HepG2 (cell line): ENCODE data around the gene IL1R1. TPM values are rescaled to one million over a fixed set of nuclear protein-coding genes. Genes with fewer than 3 reads are reported as not detected.

Experiments used
- BHLHE40 ChIP-seq: IDR thresholded peaks from 2 replicates; pipeline ENCODE4 v1.6.1; 2011; ENCODE audit warnings: low read length, improper control_type of control experiment
- ETV5 ChIP-seq: IDR thresholded peaks from 2 replicates; pipeline ENCODE4 v1.6.1; 2018; ENCODE audit warnings: missing biosample characterization, missing genetic modification reagents, inconsistent platforms, borderline replicate concordance
- HOXA5 ChIP-seq: sonication (generic); formaldehyde crosslinking; IDR thresholded peaks from 2 replicates; pipeline ENCODE4 v1.4.0; 2020; ENCODE audit warnings: missing genetic modification reagents
- JUND ChIP-seq: sonication (generic); formaldehyde crosslinking; IDR thresholded peaks from 2 replicates; pipeline ENCODE4 v1.8.0; 2022; ENCODE audit warnings: mild to moderate bottlenecking, missing genetic modification reagents
- NR1H2 ChIP-seq: sonication (generic); formaldehyde crosslinking; IDR thresholded peaks from 2 replicates; pipeline ENCODE4 v1.8.1; 2022; ENCODE audit warnings: low read depth, missing genetic modification reagents, borderline replicate concordance
- SRSF9 ChIP-seq: fragments of 200-400 bp; formaldehyde crosslinking; IDR thresholded peaks from 2 replicates; pipeline ENCODE4 v1.6.1; 2018; ENCODE audit warnings: borderline replicate concordance, mild to moderate bottlenecking, low read depth, low read length; ENCODE audit not compliant: insufficient read depth, poor library complexity, severe bottlenecking
- SRY ChIP-seq: sonication (generic); formaldehyde crosslinking; IDR thresholded peaks from 2 replicates; pipeline ENCODE4 v1.8.0; 2022; ENCODE audit warnings: mild to moderate bottlenecking, missing genetic modification reagents
- TCF12 ChIP-seq, 2 experiments: fragments of 450-650 bp in 1 of 2; sonication (generic) in 1 of 2; formaldehyde crosslinking in 1 of 2; IDR thresholded peaks; 2 replicates each; pipeline versions ENCODE4 v1.6.1 to v1.8.0; 2017 to 2022; ENCODE audit warnings: antibody characterized with exemption in 1 of 2, mild to moderate bottlenecking in 1 of 2, missing genetic modification reagents in 1 of 2, moderate library complexity in 1 of 2
- ZIK1 ChIP-seq: sonication (generic); formaldehyde crosslinking; IDR thresholded peaks from 2 replicates; pipeline ENCODE4 v1.5.0; 2020; ENCODE audit warnings: mild to moderate bottlenecking, low read depth, missing genetic modification reagents, borderline replicate concordance
- ZNF274 ChIP-seq: sonication (generic); formaldehyde crosslinking; IDR thresholded peaks from 2 replicates; pipeline ENCODE4 v1.5.1; 2020; ENCODE audit warnings: mild to moderate bottlenecking, missing genetic modification reagents
- ZNF350 ChIP-seq: sonication (generic); formaldehyde crosslinking; IDR thresholded peaks from 2 replicates; pipeline ENCODE4 v1.4.0; 2020; ENCODE audit warnings: mild to moderate bottlenecking, low read depth, missing genetic modification reagents, borderline replicate concordance
- ZNF441 ChIP-seq: sonication (generic); formaldehyde crosslinking; IDR thresholded peaks from 2 replicates; pipeline ENCODE4 v1.7.0; 2021; ENCODE audit warnings: missing genetic modification reagents, borderline replicate concordance
- ZNF562 ChIP-seq: sonication (generic); formaldehyde crosslinking; IDR thresholded peaks from 2 replicates; pipeline ENCODE4 v1.8.0; 2022; ENCODE audit warnings: missing genetic modification reagents, borderline replicate concordance
- ZNF619 ChIP-seq: sonication (generic); formaldehyde crosslinking; IDR thresholded peaks from 2 replicates; pipeline ENCODE4 v1.4.0; 2020; ENCODE audit warnings: mild to moderate bottlenecking, missing genetic modification reagents
- ZNF652 ChIP-seq: IDR thresholded peaks from 2 replicates; pipeline ENCODE4 v1.6.1; 2016; ENCODE audit warnings: low read depth, borderline replicate concordance
- polyA plus RNA-seq, 8 experiments: library from polyadenylated mRNA; depleted of rRNA in 3 of 8; stranded (reverse) in 7 of 8; unstranded in 1 of 8; fragments of >200 nt; fragmentation: Illumina TruSeq in 4 of 8; extraction: Trizol in 4 of 8; gene quantifications; 2 replicates each; pipeline versions ENCODE4 v1.2.1 to v1.2.3, GENCODE V29; 2011 to 2016; ENCODE audit warnings: low read depth in 4 of 8, missing spikeins in 1 of 8, mixed read lengths in 1 of 8; ENCODE audit not compliant: insufficient read depth in 1 of 8
- total RNA-seq, 5 experiments: library from RNA; depleted of rRNA; stranded (reverse); fragments of >200 nt; fragmentation: Illumina TruSeq; extraction: Trizol; gene quantifications; 2 replicates each; pipeline ENCODE4 v1.2.3, GENCODE V29; 2016; ENCODE audit warnings: low read depth in 1 of 5
- TF ChIP-seq, protein P1 (sequence below): sonication (generic); formaldehyde crosslinking; IDR thresholded peaks from 2 replicates; pipeline ENCODE4 v1.4.0; 2020; ENCODE audit warnings: mild to moderate bottlenecking, missing genetic modification reagents
- TF ChIP-seq, protein P2 (sequence below), 2 experiments: sonication (generic) in 1 of 2; formaldehyde crosslinking in 1 of 2; IDR thresholded peaks; 2 replicates each; pipeline versions ENCODE4 v1.4.0 to v1.6.1; 2018 to 2020; ENCODE audit warnings: missing genetic modification reagents in 2 of 2, borderline replicate concordance in 1 of 2, low read depth in 1 of 2, mild to moderate bottlenecking in 1 of 2, missing biosample characterization in 1 of 2
- TF ChIP-seq, protein P3 (sequence below): IDR thresholded peaks from 2 replicates; pipeline ENCODE4 v1.6.1; 2016; ENCODE audit warnings: low read depth, control low read depth
- TF ChIP-seq, protein P4 (sequence below): IDR thresholded peaks from 2 replicates; pipeline ENCODE4 v1.6.1; 2016; ENCODE audit warnings: control low read depth

Gene IL1R1
- total and polyA plus RNA-seq, 2 of the 13 experiments (the other 11 are each of a cell fraction or from before 2014, with no cell fraction given): 38.0 to 93.1 TPM

DNA sequence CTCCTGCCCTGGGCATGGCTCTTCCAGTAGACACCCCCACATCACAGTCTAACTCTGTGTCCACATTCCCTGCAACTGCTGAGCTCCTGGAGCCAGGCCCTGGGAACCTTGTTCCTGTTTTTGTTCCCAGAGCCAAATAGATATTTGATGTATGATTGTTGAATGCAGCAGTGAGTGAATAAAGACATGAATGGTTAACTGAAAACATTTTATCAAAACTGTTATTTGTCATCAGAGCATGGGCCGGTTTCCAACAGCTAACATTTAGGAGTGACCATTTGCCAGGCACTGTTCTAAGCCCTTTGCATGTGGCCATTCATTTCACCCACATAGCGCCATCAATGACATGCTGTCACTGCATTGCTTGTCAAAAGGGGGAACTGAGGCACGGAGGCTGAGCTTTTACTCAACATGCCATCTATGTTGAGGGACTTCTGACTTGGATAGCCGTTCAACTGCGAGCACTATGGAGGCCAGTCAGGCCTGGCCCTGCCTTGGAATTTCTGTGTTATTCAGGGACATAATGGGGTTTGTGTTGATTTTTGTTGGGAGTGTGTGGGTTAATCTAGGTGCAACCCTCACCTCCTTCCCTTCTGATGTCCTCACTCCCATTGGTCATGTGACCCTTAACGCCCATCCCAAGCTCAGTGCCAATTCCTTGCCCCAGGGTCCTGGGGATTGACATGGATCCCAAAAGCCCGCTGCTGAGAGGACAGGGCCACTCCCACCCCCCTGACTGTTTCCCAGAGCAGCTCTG lies 12.6 kb downstream of the IL1R1 start (continued):
- TF ChIP-seq SRSF9 (no peak), ZNF441 (CRISPR knock-in tag) (no peak), SRY (no peak), ETV5 (no peak), NR1H2 (CRISPR knock-in tag) (no peak), ZNF562 (CRISPR knock-in tag) (no peak), ZNF274 (no peak), BHLHE40 (no peak), JUND (CRISPR knock-in tag) (no peak), ZNF619 (CRISPR knock-in tag) (0 out of 2 replicates have a peak, but pooled peaks have one; percentile 56), ZIK1 (no peak), ZNF350 (no peak; the same call in 1 of the 2 replicates), TCF12 (IDR thresholded peaks at IDR 0.05) (no peak), TCF12 (CRISPR knock-in tag; IDR thresholded peaks at IDR 0.05) (no peak), ZNF652 (CRISPR knock-in tag) (peak; percentile 82), HOXA5 (CRISPR knock-in tag) (no peak)
- TF ChIP-seq, protein P1, sequence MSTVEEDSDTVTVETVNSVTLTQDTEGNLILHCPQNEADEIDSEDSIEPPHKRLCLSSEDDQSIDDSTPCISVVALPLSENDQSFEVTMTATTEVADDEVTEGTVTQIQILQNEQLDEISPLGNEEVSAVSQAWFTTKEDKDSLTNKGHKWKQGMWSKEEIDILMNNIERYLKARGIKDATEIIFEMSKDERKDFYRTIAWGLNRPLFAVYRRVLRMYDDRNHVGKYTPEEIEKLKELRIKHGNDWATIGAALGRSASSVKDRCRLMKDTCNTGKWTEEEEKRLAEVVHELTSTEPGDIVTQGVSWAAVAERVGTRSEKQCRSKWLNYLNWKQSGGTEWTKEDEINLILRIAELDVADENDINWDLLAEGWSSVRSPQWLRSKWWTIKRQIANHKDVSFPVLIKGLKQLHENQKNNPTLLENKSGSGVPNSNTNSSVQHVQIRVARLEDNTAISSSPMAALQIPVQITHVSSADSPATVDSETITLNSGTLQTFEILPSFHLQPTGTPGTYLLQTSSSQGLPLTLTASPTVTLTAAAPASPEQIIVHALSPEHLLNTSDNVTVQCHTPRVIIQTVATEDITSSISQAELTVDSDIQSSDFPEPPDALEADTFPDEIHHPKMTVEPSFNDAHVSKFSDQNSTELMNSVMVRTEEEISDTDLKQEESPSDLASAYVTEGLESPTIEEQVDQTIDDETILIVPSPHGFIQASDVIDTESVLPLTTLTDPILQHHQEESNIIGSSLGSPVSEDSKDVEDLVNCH: no peak
- TF ChIP-seq, protein P2, sequence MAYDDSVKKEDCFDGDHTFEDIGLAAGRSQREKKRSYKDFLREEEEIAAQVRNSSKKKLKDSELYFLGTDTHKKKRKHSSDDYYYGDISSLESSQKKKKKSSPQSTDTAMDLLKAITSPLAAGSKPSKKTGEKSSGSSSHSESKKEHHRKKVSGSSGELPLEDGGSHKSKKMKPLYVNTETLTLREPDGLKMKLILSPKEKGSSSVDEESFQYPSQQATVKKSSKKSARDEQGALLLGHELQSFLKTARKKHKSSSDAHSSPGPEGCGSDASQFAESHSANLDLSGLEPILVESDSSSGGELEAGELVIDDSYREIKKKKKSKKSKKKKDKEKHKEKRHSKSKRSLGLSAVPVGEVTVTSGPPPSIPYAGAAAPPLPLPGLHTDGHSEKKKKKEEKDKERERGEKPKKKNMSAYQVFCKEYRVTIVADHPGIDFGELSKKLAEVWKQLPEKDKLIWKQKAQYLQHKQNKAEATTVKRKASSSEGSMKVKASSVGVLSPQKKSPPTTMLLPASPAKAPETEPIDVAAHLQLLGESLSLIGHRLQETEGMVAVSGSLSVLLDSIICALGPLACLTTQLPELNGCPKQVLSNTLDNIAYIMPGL (CRISPR knock-in tag; IDR thresholded peaks at IDR 0.05; ENCODE audit: borderline replicate concordance in 1 of 2, low read depth in 1 of 2): no peak
- TF ChIP-seq, protein P3, sequence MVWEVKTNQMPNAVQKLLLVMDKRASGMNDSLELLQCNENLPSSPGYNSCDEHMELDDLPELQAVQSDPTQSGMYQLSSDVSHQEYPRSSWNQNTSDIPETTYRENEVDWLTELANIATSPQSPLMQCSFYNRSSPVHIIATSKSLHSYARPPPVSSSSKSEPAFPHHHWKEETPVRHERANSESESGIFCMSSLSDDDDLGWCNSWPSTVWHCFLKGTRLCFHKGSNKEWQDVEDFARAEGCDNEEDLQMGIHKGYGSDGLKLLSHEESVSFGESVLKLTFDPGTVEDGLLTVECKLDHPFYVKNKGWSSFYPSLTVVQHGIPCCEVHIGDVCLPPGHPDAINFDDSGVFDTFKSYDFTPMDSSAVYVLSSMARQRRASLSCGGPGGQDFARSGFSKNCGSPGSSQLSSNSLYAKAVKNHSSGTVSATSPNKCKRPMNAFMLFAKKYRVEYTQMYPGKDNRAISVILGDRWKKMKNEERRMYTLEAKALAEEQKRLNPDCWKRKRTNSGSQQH (CRISPR knock-in tag): no peak
- TF ChIP-seq, protein P4, sequence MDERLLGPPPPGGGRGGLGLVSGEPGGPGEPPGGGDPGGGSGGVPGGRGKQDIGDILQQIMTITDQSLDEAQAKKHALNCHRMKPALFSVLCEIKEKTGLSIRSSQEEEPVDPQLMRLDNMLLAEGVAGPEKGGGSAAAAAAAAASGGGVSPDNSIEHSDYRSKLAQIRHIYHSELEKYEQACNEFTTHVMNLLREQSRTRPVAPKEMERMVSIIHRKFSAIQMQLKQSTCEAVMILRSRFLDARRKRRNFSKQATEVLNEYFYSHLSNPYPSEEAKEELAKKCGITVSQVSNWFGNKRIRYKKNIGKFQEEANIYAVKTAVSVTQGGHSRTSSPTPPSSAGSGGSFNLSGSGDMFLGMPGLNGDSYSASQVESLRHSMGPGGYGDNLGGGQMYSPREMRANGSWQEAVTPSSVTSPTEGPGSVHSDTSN (CRISPR knock-in tag): no peak
